SKM-1 treated with dmso at 0.1 percent for 144 hours (cell line): Measurements from ENCODE around the gene TRPC4.
A peak's percentile ranks its signal among the peaks of the same experiment; 100 is the strongest.

Experiments
- DNase-seq: peaks from one replicate; lab custom pipeline; 2025; ENCODE audit not compliant: unreplicated experiment; lab: John Stamatoyannopoulos, UW

Gene TRPC4

GRCh38 chr13:37729876-37730275, 139.7 kb downstream of the TRPC4 start:
- DNase-seq = no peak

- peak; percentile 5 for DNase-seq
Measured at GRCh38 chr13:37716420-37717195, 153.0 kb downstream of the TRPC4 start.

GRCh38 chr13:37715606-37716015, 154.0 kb downstream of the TRPC4 start:
- no peak for DNase-seq

GRCh38 chr13:37709318-37709717, 160.3 kb downstream of the TRPC4 start:
- no peak for DNase-seq

- no peak for DNase-seq
Measured at GRCh38 chr13:37707739-37708500, 161.7 kb downstream of the TRPC4 start.

GRCh38 chr13:37706041-37706440, 163.5 kb downstream of the TRPC4 start:
- no peak for DNase-seq

GRCh38 chr13:37701972-37702371, 167.6 kb downstream of the TRPC4 start:
- peak; percentile 64 for DNase-seq

GRCh38 chr13:37701306-37701705, 168.3 kb downstream of the TRPC4 start:
- DNase-seq = peak; percentile 19

GRCh38 chr13:37700887-37701286, 168.7 kb downstream of the TRPC4 start:
- DNase-seq = no peak

- no peak for DNase-seq
Measured at GRCh38 chr13:37695200-37695599, 174.4 kb downstream of the TRPC4 start.

GRCh38 chr13:37690361-37690760, 179.2 kb downstream of the TRPC4 start:
- no peak for DNase-seq

- DNase-seq = no peak
Measured at GRCh38 chr13:37686501-37686900, 183.1 kb downstream of the TRPC4 start.

- no peak for DNase-seq
Measured at GRCh38 chr13:37685206-37685605, 184.4 kb downstream of the TRPC4 start.

GRCh38 chr13:37682496-37682895, 187.1 kb downstream of the TRPC4 start:
- DNase-seq = no peak

- DNase-seq = no peak
Measured at GRCh38 chr13:37681281-37682032, 188.1 kb downstream of the TRPC4 start.

- DNase-seq = no peak
Measured at GRCh38 chr13:37680137-37680536, 189.4 kb downstream of the TRPC4 start.

- no peak for DNase-seq
Measured at GRCh38 chr13:37679043-37679442, 190.5 kb downstream of the TRPC4 start.

GRCh38 chr13:37669845-37670244, 199.7 kb downstream of the TRPC4 start:
- DNase-seq = no peak

GRCh38 chr13:37667702-37668101, 201.9 kb downstream of the TRPC4 start:
- DNase-seq = no peak

- DNase-seq = no peak
Measured at GRCh38 chr13:37666036-37666435, 203.5 kb downstream of the TRPC4 start.

- DNase-seq = no peak
Measured at GRCh38 chr13:37665420-37665819, 204.2 kb downstream of the TRPC4 start.

GRCh38 chr13:37663724-37664123, 205.8 kb downstream of the TRPC4 start:
- no peak for DNase-seq
